A204.1 (cell line): Measurements from ENCODE around the gene ID3.

Experiments used
- FAIRE-seq: peaks from 2 replicates; lab custom pipeline; 2012; peaks lifted over from hg19 to GRCh38; lab: Jason Lieb, UNC

ID3 gene

DNA sequence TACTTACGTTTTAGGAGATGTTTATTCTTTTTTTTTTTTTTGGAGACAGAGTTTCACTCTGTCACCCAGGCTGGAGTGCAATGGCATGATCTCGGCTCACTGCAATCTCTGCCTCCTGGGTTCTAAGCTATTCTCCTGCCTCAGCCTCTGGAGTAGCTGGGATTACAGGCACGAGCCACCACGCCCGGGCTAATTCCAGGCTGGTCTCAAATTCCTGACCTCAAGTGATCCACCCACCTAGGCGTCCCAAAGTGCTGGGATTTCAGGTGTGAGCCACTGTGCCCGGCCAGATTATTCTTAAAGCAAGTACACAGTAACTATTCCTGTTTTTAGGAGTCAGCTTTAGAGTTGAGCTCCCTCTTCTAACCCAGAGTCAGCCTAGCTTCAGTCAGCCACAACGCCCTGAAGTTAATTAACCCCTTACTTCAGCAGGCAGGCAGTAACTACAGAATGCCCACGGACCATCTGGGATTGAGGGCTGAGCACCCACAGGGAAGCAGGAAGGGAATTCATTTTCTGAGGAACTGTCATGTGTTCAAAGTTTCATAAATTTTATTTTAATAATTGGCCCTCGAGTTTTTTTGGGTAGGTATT is 5.3 kb upstream of the ID3 start:
- FAIRE-seq: no peak

DNA sequence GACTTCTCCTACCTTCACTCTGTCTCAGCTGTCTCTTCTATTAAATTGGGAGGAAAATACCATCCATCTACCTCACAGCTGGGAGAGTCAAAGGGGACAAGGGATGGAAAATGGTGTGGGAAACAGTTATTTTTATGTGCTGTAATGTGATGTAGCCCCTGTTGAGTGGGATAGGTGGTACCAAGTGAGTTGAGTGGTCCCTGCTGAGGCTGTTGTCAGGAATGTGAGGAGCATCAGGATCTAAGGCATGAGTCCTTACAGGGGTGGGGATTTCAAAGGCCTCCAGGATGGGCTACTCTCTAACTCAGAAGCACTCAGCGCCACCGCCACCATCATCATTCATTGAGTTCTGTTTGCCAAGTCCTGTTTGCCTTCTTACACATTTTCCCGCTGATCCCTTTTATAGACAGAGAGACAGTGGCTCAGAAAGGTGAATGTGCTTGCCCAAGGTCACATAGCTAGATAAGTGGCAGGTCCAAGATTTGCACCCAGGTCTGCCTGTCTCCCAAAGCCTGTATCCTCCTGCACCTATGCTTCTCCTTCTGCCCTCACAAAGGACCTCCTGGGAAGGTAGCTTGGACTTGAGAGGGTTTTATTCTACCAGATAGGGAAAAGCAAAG is 4.6 kb upstream of the ID3 start:
- no peak for FAIRE-seq

DNA sequence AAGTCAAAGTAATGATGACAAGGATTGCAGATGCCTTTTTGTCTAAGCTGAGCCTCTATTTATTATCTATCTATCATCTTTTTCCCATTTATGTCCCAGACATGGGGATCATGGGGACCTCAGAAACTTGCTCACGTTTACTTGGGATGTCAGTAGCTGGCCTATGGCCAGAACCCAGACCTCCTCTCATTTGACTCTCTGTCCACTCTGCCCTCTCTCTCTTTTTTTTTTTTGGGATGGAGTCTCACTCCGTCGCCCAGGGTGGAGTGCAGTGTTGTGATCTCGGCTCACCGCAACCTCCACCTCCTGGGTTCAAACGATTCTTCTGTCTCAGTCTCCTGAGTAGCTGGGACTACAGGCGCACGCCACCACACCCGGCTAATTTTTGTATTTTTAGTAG is 3.7 kb upstream of the ID3 start:
- no peak for FAIRE-seq

DNA sequence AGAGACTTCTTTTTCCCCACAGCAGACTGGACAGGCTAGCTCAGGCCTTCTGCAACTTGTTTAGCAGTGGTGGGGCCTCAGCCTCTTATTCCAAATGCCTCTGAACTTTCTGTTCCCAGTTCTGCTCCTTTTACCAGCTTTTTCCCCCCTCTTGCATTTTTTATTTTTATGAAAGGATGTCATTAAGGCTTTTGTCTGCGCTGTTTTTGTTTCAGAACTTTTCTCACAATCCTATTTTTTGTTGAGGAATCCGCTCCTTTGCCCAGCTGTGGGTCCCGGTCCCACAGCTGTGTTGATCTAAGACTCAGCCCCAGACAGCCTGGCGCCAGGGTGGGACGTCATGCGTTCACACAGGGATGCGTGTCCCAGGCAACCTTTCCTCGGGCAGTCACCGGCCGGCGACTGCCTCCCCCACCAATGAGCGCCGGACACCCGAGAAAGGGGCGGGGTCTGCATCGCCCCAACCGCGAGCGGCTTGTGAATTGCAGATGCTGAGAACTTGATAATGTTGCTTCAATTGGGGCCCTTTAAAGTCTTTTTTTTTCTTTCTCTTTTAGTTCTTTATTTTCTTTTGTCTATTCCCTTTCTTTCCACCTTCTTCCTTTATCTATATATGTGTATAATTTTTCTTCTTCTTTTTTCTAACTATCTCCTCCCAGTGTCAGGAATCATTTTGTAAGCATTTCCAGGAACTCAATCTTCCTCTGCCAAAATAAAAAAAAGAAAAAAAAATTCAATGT is 3.0 kb upstream of the ID3 start:
- peak; percentile 86 for FAIRE-seq

DNA sequence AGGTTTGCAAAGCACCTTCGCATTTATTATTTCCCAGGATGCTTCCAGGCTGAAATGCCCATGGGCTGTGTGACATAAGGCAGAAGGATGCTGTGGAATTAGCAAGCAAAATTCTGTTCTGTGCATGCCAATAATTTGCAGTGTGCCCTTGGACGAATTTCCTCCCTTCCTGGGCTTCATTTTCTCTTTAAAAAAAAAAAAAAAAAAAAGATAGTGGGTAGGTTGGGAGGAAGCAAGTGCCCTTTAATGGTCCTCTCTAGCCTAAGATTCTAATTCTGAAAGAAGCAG is 2.5 kb upstream of the ID3 start:
- no peak for FAIRE-seq

DNA sequence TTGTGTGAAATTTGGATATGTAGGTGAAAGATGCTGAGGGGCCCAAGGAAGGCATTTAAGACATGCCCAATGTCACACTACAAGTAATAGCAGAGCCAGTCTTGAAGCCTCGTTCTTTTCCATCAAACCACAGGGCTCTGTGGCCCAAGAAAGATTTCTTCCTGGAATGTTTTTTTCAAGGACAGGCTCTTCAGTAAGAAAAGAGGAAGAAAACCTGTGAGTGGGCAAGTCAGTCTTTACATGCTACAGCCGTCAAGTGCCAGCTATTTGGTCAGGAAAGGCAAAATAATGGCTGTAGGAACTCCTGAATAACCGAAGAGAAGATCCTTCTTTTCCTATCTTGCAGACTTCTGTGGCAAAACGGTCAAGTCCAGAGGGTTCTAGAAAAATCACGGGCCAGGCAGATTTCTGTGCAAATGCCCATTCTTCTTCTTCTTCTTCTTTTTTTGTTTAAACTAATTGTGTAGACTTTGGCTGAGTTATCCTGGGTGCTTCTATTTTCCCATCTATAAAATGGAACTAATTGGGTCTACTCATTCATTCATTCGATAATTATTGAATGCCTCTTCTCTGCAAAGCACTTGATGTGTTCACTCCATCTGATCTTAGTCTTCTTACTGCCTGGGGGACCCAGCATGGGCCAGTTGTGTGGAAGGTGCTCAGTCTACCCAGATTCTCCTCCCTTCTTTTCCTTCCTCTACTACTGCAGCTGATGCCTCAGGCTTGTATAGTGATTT is 1.9 kb upstream of the ID3 start:
- no peak for FAIRE-seq

DNA sequence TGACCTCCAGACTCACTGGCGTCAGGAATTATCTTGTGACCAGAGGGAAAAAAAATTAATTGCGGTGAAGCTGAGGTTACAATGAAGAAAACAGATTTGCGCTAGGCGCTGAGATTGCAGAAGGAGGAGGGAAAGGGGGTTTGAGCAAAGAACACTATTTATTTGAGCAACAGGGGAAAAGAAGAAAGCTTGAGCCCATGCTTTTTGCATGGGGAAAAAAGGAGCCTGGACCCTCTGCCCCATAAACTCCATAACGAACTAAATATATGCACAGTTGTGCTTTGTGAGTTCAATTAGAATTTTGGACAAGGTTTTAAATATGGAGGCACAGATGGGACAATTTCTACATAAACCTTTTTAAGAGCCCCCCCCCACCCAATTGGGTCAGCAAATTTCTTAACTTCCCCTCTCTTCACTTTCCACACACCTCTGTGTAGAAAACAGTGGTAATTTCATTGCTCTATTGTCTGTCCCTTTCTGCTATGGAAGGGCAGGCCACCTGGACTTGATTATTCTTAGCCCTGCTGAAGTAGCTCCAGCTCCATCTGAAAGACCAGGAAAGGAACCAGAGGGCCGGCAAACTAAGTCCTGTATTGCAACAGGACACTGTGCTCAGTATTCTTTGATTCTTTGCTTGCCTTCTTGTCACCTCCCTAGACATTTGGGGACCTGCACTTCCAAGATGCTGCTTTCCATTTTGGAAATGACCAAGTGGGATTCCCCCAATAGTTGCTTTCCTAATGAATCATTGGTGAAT is 862 bp upstream of the ID3 start:
- FAIRE-seq: no peak

DNA sequence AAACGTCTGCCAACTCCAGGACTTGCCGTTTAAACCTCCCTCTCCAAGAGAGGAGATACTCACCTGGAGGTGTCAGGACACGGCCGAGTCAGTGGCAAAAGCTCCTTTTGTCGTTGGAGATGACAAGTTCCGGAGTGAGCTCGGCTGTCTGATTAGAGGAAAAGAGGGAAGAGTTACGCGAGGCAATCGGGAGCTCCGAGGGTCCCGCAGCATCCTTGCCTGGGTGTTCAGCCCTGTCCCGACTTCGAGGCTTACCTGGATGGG is 497 bp downstream of the ID3 start:
- FAIRE-seq: no peak

DNA sequence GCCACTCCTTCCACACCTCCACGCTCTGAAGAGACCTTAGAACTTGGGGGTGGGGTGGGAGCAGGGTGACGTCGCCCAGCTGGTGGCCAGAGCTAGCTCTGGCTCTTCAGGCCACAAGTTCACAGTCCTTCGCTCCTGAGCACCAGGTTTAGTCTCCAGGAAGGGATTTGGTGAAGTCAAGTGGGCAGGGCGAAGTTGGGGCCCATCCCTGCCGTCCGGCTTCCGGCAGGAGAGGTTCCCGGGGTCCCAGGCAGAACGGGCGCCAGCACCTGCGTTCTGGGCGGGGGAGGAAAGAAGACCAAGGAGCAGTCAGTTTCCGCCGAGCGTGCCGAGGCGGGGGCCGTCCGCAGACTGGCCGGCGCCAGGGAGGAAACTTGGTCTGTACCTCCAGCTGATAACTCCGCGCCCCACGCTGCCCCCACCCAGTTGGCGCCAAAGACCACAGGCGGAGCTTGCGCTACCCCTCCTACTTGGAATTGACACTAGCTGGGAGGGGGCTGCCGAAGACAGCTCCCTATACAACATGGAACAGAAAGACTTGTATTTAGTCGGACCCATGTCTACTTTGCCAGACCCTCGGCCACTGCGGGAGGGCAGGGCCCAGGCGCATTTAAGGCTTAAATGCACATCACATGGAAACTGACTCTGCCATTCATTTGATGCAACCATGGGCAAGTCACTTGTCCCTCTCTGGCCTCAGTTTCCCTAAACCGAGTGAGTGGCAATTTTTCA is 995 bp downstream of the ID3 start:
- FAIRE-seq: no peak

DNA sequence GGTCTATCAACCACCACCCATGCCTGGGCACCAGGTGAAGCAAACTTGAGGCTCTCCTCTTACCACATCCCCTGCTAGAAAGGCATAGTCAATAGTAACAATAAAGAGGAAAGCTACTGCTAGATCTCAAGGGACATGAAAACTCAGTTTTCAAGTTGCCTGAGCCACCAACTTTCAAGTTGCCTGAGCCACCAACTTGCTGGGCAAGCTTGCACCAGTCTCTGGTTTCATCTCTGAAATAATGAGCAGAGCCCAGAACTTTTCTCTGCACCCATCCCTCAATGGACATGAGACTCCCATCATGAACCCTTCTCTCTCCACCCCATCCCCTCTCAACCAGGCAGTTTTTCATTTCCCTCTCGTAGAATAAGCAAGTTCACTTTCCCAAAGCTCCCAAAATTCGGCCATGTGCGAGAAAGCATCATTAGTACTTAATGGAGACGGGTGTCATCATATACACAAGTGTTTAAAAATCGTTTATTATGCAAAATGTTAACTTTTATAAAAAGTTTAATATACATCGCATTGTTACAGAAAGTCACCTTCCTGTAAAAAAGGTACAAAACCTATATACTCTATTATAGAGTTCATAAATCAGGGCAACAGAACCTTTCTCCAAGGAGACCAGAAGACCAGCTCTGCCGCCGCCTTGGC is 1.7 kb downstream of the ID3 start:
- FAIRE-seq: no peak

DNA sequence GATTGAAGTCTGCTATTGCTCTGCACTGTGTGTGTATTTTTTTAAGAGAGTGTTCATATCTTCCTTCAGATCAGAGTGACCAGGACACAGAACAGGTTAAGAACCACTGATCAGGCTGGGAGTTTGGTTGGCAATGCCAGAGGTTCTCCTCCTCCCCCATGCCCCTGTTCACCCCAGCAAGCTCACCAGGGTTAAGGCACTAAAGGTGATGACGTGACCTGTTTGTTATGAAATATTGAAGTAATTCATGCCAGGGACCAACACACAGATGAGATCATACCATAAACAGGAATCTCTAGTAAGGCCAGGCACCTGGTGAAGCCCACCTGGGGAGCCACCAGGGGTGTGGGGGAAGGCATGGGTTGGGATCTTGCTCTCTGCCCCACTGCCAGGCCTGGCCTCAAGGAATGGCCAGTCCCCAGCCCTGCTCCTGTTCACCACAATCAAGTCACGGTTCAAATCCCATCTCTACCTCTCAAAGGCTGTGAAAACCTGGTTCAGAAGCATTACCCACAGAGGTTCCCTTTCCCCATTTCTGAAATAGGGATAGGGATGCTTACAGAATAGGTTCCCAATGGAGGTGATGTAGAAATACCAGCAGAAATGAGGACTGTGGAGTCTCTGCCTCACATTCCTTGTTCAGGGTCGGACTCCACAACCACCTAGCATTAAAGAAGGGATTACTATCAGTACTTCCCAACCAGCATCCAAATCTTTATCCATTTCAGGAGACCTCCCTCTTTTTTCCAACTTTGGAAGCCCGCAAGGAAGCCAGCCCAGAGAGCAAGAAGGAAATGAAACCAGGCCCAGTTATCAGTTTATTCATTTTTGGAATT is 2.4 kb downstream of the ID3 start:
- FAIRE-seq: no peak

DNA sequence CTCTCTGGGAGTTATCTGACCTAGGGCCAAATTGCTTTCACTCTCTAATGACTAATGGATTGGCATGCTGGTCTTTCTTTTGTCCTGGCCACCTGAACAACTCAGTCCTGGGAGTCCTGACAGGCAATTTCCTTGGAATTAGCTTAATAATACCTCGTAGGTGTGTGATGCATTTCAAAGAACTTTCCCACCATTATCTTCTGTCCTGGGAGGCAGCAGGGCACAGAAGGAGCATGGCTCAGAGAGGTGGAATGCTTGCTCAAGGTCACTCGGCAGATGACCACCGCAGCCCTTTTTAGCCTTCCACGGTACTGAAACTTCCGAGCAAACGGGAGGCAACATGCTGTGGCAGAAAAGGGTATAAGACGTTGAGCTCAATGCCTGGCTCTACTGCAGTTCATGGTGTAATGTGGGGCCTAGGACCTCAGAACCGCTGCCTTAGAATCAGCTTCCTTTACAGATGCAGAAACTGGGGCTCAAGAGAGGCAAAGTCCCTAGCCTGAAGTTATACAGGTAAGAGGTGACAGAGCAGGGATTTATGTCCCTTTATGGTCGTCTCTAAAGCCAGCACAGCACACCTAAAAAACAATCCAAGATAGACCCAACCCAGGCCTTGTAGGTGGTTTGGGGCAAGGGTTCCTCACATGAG is 3.2 kb downstream of the ID3 start:
- FAIRE-seq: no peak

DNA sequence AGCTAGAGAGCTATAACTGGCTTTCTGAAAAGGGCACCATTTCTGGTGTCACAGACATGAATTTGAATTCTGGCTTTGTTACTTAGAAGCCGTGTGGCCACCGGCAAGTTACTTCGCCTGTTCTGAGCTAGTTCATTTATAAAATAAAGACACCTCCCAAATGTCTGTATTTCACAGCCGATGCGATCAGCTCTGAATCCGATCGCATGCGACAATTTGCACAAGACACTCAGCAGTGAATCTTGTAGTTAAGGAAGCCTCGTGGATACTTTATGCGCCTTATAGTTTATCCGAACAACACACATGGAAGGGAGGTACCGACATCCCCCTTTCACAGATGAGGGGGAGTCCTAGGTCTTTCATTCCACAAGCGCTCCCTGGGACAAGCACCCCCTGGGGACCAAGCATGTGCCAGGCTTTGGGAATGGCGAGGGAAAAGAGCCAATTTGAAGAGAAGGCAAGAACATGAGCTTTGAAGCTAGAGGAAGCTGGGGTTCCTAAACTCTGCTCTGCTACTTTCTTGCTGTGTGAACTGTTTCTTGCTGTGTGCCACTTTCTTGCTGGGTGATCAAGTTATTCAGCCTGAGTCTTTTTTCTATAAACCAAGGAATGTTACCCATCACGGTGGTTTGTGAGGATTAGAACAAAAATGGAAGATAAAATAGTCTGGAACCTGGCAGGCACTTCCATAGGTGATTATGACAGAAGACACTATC is 3.9 kb downstream of the ID3 start:
- no peak for FAIRE-seq

DNA sequence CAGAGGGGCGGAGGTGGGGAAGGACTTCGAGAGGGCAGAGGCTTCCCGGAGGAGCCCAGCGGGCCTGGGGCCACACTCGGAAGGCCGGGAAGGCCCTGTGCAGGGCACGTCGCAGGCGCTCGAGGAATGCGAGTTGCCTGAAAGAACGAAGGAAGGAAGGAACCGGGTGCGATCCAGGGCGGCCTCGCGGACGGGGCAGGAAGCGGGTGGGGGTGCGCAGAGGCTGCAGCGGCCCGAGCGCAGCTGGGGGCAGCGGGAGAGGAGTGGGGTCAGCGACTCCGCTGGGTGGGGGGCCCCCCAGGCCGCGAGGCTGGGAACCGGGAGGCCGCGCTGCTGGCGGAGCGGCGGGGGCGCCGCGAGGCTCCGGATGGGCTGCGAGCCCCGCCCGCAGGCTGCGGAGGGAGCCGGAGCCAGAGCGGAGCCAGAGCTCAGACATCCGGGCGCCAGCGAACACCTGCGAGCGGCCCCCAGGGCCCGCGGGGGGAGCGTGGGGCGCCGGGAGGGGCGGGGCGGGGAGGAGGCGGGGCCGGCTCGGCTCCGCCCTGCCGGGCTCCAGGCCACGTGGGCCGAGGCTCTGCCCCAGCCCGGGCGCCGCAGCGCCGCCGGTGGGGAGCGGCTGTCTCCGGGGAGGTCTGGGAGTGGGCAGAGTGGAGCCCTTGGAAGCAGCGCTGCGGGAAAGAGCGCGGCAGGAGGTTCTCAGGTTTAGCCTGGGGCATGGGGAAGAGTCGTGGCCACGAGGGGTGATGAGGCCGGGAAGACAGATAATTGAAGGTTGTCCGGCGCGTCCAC is 4.6 kb downstream of the ID3 start:
- no peak for FAIRE-seq

DNA sequence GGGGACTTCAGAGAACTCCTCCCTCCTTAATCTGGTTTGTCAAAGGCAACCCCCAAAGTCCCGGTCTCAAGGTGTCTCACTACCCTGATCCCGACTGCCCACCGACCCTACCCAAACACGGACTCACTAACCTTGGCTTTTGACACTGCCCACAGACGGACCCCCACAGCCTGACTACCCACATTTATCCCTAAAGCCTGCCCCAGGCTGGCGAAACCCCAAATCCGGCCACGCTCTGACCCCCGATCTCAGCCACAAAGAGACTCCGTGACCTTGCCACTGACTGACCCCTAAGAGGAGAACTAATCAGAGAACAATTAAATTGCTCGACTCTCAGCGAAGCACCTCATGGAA is 5.2 kb downstream of the ID3 start:
- no peak for FAIRE-seq

DNA sequence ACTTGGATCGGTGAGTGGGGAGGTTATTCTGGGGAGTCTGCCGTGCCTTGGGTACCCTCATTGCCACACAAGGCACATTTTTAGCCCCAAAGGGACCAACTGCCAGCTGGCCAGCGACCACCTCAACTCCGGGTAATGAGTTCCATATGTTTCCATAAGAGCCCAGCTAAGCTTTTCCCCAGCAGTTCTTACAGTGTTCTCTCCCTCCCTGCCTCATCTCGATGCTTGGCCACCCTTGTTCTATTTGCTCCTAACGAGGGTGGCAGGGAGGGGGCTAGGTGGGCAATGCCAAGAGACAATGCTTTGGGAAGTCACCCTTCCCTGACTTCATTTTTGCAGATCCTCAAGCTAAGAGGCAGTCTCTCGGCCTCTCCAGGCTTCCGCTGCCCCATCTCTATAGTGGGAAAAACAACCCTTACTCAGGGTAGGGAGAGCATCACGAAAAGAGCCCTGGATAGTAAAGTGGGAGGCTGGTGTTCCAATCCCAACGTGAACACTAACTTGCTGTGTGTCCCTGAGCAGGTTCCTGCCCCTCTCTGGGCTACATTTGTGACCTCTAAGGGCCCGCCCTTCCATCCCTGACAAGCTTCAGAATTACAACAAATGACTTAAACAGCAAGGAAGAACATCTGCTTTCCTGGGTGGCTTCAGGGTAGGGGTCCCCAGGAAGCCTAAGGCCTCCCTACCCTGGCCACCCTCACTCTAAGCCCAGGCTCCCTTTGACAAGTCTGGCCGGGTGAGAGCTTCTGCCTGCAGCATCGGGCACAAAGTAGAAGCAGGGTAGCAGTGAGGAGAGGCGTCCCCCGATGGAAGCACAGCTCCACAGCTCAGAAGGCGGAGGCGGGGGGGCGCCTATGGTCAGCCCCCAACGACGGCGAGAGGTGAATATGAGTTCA is 5.8 kb downstream of the ID3 start:
- FAIRE-seq: no peak

DNA sequence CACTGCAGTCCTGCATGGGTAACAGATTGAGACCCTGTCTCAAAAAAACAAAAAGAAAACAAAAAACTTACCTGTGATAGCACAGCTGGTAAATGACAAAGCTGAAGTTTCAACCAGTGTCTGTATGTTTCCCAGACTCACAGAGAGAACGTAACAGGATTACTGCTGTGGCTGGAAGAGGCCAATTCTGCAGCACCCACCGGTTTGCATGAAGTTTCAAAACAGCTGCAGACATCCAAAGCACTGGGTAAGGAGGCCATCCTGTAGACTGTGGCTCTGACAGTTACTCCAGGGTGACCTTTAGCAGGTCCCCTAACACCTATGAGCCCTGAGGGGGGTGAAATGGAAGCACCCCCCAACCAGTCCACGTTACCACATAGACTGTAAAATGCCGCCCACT is 7.5 kb downstream of the ID3 start:
- FAIRE-seq: no peak

DNA sequence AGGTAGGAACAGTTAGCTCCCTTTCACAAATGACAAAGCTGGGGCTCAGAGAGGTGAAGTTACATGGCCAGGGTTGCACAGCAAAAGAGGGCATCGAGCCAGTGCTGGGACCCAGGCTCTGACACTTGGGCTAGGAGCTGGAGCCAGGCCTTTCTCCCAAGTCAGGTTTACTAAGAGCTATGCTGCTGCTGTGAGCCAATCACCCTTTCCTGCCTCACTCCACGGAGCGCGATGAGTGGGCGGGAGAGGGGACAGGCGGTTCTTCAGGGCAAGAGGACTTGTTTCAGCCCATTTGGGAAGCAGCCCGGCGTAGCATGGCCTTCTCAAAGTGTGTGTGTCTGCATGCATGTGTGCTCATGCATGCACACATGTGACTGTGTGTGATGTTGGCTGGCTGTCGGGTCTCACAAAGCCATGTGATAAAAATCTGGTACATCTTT is 10.6 kb downstream of the ID3 start:
- FAIRE-seq: no peak
